Measurements from ENCODE around the gene CAMK1D.

Gene CAMK1D

GRCh38 chr10:12663863-12664262 is 314.5 kb downstream of the CAMK1D start:
- DNase-seq = no peak

DNA sequence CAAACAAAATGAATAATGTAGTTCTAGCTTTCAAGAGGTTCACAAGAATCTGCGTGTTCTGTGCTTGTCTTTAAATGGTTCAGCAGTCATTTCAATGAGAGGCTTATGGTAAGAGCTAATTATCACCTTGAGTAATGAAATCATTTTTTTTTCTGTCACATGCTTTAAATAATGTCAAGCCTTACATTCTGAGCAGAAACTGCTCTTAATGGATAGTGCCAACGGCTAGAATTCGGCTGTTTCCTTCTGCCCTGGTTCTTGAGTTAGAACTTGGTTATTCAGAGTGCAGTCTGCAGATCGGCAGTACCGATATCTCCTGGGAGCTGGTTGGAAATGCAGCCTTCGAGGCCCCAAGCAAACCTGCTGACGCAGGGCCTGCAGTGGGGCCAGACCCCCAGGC is 316.2 kb downstream of the CAMK1D start:
- no peak for DNase-seq

- no peak for DNase-seq
These were observed 317.7 kb downstream of the CAMK1D start for GRCh38 chr10:12667052-12667451.

- no peak for DNase-seq
These were observed 319.3 kb downstream of the CAMK1D start for GRCh38 chr10:12668634-12669033.

- DNase-seq = no peak
These were observed 320.7 kb downstream of the CAMK1D start for GRCh38 chr10:12670004-12670403.

- DNase-seq = no peak
These were observed 325.8 kb downstream of the CAMK1D start for GRCh38 chr10:12675186-12675585.

DNA sequence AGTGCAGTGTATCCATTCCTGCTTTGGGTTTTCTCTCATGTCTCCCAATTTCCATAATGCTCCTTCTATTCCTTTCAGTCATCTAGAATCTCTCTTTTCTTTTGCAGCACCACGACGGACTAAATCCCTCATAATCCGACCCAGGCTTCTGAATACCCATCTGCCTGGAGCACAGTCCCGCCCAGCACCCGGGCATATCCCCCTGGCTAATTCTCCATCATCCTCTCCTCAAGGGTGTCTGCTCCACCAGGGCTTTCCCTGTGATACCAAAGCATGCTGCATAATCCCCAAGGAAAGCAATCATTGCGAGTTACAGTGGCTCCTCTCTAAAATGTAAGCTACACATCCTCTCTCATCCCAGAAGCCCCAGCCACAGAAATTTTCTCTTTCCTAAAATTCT is 330.3 kb downstream of the CAMK1D start:
- no peak for DNase-seq

DNA sequence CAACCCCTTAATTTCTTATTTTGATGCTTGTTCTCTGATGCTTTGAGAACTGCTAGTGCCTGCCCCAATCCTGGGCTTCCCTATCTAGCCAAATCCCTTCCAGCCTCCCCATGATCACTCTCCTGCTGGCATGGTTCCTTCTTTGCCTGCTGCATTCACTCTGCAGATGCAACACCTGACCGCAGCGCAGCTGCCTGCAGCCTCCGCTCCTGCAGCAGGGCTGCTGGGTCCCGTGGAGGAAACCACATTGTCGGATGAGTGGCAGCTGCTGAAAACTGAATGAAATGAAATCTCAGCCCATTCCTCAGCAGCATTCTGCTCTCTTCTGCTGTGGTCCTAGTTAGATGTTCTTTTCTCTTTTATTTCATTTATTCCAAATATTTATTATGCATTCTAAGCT is 331.9 kb downstream of the CAMK1D start:
- DNase-seq = no peak

DNA sequence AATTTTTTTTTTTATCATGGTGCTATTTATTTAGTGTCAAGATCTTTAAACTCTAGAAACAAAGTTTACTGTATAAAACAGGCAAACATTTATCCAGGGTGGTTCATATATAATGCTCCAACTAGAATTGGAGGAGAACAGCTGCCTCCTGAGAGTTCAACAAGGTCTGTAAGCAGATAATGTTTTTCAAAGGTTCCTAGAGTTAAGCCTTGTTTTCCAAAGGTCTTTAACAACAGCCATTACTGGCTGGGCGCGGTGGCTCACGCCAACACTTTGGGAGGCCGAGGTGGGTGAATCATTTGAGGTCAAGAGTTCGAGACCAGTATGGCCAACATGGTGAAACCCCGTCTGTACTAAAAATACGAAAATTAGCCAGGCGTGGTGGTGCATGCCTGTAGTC is 335.4 kb downstream of the CAMK1D start:
- no peak for DNase-seq

DNA sequence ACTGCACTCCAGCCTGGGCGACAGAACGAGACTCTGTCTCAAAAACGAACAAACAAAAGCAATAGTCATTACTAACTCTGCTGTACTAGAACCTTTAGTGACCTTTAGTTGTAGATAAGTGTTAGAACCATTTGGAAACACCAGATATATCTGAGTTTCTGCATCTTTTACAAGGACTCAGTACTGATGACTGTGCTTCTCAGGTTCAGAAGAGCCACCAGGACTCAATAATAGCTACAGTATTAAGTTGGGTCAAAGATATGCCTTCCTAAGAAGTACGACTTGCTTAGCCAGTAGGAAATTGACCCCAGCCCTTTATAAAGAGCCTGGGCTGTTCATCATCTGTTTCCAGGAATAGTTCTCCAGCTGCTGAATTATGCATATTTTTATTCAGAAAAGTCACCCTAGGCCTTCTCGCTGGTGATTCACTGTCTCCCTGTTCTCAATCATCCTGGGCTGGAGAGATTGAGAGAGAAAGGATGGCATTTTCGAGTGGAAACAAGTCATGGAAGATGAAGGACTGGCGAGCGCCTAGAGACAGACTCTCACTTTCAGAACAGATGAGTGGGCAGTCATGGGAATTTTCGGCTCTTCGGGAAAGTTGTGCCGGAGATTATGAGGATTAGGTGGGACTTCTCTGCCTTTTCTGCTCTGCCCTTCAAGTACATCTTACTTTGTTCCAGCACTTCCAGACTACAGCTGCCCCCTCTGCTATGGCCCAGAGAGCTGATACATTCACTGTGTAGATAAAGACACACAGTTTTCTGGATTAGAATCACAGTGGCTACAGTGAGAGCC is 336.1 kb downstream of the CAMK1D start:
- DNase-seq = no peak

DNA sequence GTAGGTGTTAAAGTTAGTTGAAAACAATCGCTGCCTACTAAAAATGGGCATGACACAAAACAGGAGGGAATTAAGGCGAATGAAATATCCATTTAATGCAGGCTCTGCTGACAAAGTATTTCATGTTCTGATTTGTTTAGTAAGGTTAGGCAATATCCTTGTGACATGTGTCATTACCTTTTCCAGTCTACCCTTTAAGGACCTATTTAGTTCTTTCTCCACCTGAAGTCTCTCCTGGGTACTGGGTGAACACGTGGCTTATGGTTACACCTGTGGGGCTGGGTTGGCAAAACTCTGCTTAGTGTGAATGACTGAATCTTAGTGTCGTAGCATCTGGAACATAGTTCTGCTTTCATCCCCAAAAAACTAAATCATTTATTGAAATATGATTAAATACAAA is 338.6 kb downstream of the CAMK1D start:
- DNase-seq = no peak

GRCh38 chr10:12689893-12690292 is 340.5 kb downstream of the CAMK1D start:
- no peak for DNase-seq

- DNase-seq = no peak
These were observed 341.3 kb downstream of the CAMK1D start for GRCh38 chr10:12690525-12691126.

DNA sequence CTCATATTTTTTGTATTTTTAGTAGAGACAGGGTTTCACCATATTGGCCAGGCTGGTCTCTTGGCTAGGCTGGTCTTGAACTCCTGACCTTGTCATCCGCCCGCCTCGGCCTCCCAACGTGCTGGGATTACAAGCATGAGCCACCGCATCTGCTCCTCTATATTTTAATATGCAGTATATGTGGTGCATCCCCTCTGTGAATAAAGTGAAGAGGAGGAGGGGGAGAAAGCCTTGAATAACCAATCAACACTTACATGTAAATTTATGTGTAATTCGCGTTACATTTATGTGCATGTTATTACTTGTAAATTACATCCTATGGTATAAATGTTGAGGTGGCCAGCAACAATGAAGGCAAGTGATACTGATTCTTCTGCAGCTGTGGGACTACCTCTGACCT is 342.2 kb downstream of the CAMK1D start:
- no peak for DNase-seq

DNA sequence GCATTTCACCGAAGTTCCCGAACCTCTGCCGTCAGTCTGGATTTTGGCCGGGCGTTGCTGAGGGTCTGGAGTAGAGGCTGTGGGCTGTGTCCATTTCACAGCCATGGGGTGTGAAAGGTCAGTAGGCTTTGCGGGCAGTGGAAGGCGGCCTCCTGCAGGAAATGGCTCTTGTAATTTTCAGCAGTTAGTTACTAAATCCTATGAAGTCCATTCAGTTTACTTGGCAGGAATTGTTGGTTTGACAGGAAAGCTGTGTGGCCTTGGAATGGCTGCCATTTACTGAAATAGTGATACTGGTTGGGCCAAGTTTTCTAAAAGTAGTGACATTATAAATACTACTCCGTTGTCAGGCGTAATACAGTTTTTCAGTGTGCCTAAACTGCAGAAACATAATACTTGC is 348.4 kb downstream of the CAMK1D start:
- DNase-seq = no peak

- no peak for DNase-seq
These were observed 349.9 kb downstream of the CAMK1D start for GRCh38 chr10:12699258-12699700.

DNA sequence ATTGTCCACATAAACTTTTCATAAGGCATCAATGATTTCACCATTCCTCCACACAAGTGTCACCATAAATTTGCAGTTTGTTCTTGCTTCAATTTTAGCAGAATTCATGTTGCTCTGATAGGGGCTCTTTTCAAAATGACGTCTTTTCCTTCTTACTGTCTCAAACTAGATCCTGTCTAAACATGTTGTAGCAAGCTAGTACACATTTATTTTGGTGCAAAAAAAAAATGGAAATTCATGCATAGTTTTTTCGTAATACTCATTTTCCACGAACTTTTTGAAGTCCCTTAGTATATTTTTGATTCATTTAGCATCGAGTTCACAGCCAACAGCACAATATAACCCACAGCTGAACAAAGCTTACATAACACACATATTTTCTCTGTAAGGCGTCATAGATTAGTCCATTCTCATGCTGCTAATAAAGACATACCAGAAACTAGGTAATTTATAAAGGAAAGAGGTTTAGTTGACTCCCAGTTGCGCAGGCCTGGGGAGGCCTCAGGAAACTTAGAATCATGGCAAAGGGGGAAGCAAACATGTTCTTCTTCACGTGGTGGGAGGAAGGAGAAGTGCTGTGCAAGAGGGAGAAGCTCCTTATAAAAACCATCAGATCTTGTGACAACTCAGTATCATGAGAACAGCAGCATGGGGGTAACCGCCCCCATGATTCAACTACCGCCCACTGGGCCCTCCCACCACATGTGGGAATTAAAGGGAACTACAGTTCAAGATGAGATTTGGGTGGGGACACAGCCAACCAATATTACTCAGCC is 350.6 kb downstream of the CAMK1D start:
- no peak for DNase-seq

GRCh38 chr10:12700557-12700874 is 351.2 kb downstream of the CAMK1D start:
- no peak for DNase-seq

GRCh38 chr10:12701696-12702095 is 352.3 kb downstream of the CAMK1D start:
- DNase-seq = no peak

DNA sequence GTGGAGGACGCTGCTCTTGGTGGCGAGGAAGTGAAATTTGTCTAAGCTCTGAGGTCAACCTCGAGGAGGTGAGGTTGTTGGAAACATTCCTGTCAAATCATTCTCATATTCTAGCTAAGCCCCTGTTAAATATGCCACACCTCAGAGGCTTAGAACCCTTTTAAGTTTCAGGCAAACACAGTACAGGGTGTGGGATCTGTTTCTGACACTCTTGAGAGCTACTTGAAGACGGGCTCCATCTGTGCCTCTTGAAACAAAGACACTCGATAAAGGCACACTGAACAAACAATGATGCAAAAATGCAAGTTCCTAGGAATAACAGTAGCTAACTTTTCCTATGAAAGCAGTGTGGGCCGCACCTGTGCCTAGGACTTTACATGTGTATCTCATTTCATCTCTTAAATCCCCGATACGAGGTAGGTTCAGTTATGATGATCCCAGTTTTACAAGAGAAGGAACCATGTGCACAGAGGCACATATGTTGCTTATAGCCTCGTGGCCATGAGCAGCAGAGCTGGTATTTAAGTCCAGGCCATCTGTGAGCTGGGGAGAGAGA is 352.9 kb downstream of the CAMK1D start:
- no peak for DNase-seq

- no peak for DNase-seq
These were observed 353.8 kb downstream of the CAMK1D start for GRCh38 chr10:12703126-12703525.

- no peak for DNase-seq
These were observed 354.5 kb downstream of the CAMK1D start for GRCh38 chr10:12703813-12704212.

GRCh38 chr10:12704488-12704887 is 355.1 kb downstream of the CAMK1D start:
- no peak for DNase-seq

- no peak for DNase-seq
These were observed 356.6 kb downstream of the CAMK1D start for GRCh38 chr10:12705943-12706342.

Measured in NCI-H1694 (cell line).